ENCODE data around the gene VASP. TPM values are rescaled to one million over a fixed set of nuclear protein-coding genes. Genes with fewer than 3 reads are reported as not detected.

VASP gene
- total and polyA plus RNA-seq, 2 of the 13 experiments (the other 11 are each of a cell fraction or from before 2014, with no cell fraction given) = 41.8 to 67.1 TPM

GRCh38 chr19:45499196-45500180, 7.8 kb upstream of the VASP start (continued):
- TF ChIP-seq, protein P1, sequence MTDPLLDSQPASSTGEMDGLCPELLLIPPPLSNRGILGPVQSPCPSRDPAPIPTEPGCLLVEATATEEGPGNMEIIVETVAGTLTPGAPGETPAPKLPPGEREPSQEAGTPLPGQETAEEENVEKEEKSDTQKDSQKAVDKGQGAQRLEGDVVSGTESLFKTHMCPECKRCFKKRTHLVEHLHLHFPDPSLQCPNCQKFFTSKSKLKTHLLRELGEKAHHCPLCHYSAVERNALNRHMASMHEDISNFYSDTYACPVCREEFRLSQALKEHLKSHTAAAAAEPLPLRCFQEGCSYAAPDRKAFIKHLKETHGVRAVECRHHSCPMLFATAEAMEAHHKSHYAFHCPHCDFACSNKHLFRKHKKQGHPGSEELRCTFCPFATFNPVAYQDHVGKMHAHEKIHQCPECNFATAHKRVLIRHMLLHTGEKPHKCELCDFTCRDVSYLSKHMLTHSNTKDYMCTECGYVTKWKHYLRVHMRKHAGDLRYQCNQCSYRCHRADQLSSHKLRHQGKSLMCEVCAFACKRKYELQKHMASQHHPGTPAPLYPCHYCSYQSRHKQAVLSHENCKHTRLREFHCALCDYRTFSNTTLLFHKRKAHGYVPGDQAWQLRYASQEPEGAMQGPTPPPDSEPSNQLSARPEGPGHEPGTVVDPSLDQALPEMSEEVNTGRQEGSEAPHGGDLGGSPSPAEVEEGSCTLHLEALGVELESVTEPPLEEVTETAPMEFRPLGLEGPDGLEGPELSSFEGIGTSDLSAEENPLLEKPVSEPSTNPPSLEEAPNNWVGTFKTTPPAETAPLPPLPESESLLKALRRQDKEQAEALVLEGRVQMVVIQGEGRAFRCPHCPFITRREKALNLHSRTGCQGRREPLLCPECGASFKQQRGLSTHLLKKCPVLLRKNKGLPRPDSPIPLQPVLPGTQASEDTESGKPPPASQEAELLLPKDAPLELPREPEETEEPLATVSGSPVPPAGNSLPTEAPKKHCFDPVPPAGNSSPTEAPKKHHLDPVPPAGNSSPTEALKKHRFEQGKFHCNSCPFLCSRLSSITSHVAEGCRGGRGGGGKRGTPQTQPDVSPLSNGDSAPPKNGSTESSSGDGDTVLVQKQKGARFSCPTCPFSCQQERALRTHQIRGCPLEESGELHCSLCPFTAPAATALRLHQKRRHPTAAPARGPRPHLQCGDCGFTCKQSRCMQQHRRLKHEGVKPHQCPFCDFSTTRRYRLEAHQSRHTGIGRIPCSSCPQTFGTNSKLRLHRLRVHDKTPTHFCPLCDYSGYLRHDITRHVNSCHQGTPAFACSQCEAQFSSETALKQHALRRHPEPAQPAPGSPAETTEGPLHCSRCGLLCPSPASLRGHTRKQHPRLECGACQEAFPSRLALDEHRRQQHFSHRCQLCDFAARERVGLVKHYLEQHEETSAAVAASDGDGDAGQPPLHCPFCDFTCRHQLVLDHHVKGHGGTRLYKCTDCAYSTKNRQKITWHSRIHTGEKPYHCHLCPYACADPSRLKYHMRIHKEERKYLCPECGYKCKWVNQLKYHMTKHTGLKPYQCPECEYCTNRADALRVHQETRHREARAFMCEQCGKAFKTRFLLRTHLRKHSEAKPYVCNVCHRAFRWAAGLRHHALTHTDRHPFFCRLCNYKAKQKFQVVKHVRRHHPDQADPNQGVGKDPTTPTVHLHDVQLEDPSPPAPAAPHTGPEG (CRISPR knock-in tag; IDR thresholded peaks at IDR 0.05) = no peak
- no peak for TF ChIP-seq LCORL (IDR thresholded peaks at IDR 0.05)
- TF ChIP-seq LCORL (CRISPR knock-in tag; IDR thresholded peaks at IDR 0.05) = no peak
- no peak for TF ChIP-seq ZNF224 (CRISPR knock-in tag; IDR thresholded peaks at IDR 0.05)
- TF ChIP-seq ZNF567 (CRISPR knock-in tag; IDR thresholded peaks at IDR 0.05; ENCODE audit: borderline replicate concordance) = no peak
- TF ChIP-seq ATF4 (CRISPR knock-in tag; IDR thresholded peaks at IDR 0.05) = no peak
- TF ChIP-seq ZNF839 (CRISPR knock-in tag; IDR thresholded peaks at IDR 0.05; ENCODE audit: borderline replicate concordance) = no peak
- TF ChIP-seq, protein P2, sequence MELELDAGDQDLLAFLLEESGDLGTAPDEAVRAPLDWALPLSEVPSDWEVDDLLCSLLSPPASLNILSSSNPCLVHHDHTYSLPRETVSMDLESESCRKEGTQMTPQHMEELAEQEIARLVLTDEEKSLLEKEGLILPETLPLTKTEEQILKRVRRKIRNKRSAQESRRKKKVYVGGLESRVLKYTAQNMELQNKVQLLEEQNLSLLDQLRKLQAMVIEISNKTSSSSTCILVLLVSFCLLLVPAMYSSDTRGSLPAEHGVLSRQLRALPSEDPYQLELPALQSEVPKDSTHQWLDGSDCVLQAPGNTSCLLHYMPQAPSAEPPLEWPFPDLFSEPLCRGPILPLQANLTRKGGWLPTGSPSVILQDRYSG (CRISPR knock-in tag; IDR thresholded peaks at IDR 0.05) = no peak
- TF ChIP-seq, protein P3, sequence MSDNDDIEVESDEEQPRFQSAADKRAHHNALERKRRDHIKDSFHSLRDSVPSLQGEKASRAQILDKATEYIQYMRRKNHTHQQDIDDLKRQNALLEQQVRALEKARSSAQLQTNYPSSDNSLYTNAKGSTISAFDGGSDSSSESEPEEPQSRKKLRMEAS (IDR thresholded peaks at IDR 0.05) = peak; percentile 85
- no peak for TF ChIP-seq KAT8 (CRISPR knock-in tag; IDR thresholded peaks at IDR 0.05)
- TF ChIP-seq ZBTB3 (CRISPR knock-in tag; IDR thresholded peaks at IDR 0.05; ENCODE audit: borderline replicate concordance, low read depth) = no peak
- TF ChIP-seq, protein P4, sequence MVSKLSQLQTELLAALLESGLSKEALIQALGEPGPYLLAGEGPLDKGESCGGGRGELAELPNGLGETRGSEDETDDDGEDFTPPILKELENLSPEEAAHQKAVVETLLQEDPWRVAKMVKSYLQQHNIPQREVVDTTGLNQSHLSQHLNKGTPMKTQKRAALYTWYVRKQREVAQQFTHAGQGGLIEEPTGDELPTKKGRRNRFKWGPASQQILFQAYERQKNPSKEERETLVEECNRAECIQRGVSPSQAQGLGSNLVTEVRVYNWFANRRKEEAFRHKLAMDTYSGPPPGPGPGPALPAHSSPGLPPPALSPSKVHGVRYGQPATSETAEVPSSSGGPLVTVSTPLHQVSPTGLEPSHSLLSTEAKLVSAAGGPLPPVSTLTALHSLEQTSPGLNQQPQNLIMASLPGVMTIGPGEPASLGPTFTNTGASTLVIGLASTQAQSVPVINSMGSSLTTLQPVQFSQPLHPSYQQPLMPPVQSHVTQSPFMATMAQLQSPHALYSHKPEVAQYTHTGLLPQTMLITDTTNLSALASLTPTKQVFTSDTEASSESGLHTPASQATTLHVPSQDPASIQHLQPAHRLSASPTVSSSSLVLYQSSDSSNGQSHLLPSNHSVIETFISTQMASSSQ (IDR thresholded peaks at IDR 0.05; ENCODE audit: low read depth) = no peak
- TF ChIP-seq, protein P4 (CRISPR knock-in tag; IDR thresholded peaks at IDR 0.05; ENCODE audit: borderline replicate concordance) = no peak
